Activated T-cell treated with anti-CD3 and anti-CD28 coated beads for 1 hour (primary cell): ENCODE results near the gene RFX1.
"Not testable (repeated sequence)": the region's sequence is repeated elsewhere in the genome, so short reads cannot be mapped to it uniquely, and the experiment has no call there.

Source experiments
- DNase-seq: peaks from one replicate; pipeline ENCODE4 v3.0.0-alpha.2; 2020; ENCODE audit warnings: low read depth

Gene RFX1

GRCh38 chr19:14026652-14027192 is 20.6 kb upstream of the RFX1 start:
- not testable (repeated sequence) for DNase-seq

DNA sequence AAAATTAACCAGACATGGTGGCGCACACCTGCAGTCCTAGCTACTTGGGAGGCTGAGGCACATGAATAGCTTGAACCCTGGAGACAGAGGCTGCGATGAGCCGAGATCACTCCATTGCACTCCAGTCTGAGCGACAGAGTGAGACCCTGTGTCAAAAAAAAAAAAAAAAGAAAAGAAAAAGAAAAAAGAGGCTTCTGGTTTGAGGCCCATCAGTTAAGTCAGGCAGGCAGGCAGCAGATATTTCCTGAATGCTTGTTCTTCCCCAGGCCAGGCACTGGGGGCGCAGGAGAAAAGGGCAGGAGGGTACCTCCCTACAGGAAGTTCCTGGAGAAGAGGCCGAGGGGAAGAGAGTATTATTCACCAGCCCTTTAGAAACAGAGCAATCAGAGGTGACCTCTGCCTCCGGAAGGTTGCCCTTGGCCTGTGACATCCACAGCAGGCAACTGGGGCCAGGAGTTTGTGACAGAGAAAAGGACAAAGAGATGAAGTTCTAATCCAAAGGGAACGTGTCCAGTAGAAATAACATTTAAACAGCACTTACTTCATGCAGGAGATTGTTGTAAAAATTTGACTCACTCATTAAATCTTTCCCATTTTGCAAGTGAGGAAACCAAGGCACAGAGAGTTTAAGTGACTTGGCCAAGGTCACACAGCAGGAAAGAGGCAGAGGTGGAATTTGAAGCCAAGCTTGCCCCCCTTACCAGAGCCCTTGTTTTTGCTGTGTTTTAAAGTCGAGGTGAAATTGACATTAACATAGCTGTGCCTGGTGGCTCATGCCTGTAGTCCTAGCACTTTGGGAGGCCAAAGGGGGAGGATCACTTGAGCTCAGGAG is 17.5 kb upstream of the RFX1 start:
- no peak for DNase-seq

GRCh38 chr19:14022469-14022868 is 16.3 kb upstream of the RFX1 start:
- DNase-seq = no peak

DNA sequence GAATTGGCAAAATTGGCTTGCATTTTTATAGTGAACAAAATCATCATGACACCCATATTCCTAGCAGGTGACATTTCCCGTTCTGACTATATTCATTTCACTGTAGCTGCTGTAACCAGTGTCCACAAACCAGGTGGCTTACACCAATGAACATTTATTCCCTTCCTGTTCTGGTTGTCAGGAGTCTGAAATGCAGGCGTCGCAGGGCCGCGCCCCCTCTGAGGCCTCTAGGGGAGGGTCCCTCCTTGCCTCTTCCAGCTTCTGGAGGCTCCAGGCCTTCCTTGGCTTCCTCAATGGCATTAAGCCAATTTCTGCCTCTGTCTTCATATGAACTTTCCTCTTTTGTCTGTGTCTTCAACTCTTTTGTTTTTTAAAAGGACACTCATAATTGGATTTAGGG is 15.4 kb upstream of the RFX1 start:
- DNase-seq = no peak

DNA sequence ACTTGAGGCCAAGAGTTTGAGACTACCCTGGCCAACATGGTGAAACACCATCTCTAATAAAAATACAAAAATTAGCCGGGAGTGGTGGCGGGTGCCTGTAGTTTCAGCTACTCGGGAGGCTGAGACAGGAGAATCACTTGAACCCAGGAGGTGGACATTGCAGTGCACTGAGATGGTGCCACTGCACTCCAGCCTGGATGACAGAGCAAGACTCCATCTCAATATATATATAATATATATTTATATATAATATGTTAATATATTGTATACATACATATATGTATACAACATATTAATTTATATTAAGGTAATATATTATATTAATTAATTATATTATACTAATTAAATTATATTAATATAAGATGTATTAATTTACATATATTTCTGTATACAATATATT is 13.6 kb upstream of the RFX1 start:
- DNase-seq = not testable (repeated sequence)

DNA sequence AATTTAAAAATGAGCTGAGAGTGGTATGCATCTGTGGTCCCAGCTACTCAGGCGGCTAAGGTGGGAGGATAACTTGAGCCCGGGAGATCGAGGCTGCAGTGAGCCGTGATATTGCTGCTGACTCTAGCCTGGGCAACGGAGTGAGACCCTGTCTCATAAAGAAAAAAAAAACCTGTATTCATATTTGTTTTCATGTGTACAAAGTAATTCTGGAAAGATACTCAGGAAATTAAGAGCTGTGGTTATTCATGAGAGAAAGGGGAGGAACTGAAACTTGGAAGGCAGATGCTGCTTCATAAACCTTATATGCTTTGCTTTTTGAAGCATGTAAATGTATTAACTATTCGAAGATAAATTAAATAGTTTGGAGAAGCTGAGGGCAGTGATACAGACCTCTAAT is 13.0 kb upstream of the RFX1 start:
- no peak for DNase-seq

DNA sequence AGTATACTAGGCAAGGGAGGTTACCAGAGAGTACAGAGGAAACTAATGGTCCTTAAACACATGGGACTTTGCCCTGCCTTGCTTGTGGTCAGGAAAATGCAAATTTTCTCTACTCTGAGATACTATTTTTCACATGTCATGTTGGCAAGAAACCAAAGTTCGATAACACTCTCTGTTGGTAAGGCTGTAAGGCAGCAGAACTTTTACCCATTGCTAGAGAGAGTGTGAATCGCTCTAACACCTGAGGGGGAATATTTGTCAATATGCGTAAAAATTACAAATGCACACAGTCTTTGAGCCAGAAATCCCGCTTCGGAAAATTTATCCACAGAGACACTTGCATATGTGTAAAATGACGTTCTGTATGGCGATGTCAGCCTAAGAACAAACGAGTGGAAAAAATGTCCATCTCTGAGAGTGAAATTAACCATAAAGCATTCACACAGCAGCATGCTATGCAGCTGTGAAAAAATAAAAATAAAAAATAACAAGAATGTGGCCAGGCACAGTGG is 9.5 kb upstream of the RFX1 start:
- DNase-seq = no peak

DNA sequence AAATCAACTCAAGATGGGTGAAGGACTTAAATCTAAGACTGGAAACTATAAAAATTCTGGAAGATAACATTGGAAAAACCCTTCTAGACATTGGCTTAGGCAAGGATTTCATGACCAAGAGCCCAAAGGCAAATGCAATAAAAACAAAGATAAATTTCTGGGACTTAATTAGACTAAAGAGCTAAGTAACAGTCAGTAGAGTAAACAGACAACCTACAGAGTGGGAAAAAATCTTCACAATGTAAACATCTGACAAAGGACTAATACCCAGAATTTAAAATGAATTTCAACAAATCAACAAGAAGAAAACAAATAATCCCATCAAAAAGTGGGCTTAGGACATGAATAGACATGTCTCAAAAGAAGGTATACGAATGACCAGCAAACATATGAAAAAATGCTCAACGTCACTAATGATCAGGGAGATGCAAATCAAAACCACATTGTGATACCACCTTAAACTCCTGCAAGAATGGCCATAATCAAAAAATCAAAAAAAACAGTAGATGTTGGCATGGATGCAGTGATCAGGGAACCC is 6.3 kb upstream of the RFX1 start:
- no peak for DNase-seq

DNA sequence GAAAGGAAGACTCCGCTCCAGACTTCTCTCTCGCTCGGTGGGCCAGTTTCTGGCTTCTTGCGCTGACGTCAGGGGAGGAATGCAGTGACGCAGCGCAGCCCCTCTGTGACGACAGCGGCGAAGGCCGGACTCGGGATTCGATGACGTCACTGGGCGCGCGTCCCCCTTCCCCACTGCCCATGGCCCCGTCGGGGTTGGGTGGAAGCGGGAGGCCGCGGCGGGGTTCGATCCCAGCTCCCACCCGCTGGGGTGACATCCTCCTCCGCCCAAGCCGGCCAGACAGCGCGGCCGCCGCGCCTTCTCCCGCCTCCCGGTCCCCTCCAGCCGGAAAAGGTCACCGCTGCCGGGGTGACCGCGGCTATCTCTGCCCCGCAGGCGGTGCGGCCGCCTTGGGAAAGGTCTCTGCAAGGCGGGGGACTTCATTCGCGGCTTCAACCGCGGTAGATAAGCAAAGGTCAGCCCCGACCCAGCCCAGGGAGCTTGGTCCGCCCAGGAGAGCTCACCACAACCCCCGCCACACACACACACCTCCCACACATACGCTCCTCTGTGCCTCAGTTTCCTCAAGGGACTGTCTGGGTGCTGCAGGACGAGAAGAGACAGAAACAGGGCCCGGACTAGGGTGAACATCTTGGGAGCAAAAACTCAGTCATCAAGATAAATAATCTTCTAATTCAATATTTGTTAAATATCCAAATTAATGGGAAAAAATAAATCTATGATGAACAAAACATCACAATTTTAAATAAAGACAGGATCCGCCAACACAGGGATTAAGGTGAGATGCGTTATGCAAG is 844 bp upstream of the RFX1 start:
- DNase-seq = no peak

GRCh38 chr19:14005349-14006084 is 603 bp downstream of the RFX1 start:
- DNase-seq = peak; percentile 93

GRCh38 chr19:14004619-14005348 is 1.3 kb downstream of the RFX1 start:
- no peak for DNase-seq

GRCh38 chr19:14003251-14004055 is 2.7 kb downstream of the RFX1 start:
- no peak for DNase-seq

- no peak for DNase-seq
Measured at GRCh38 chr19:14002571-14003250, 3.4 kb downstream of the RFX1 start.

GRCh38 chr19:14000691-14001375 is 5.3 kb downstream of the RFX1 start:
- DNase-seq = no peak

DNA sequence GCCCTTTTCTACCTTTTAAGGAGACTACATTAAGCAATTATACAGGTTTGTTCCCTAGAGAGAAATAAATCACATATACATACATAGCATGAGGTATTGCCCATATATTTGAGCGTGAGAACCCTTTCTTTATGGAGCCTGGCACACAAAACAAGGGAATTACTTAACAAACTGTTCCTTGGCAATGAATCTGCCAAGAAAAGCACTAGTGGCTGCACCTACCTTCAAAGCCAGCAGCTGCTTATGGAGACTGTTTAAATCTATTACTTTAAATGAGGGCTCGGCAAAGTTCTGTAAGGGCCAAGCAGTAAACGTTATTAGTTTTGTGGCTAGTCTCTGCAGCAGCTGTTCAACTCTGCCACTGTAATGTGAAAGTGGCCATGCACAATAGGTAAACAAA is 7.0 kb downstream of the RFX1 start:
- no peak for DNase-seq

GRCh38 chr19:13998426-13998825 is 7.7 kb downstream of the RFX1 start:
- DNase-seq = no peak

DNA sequence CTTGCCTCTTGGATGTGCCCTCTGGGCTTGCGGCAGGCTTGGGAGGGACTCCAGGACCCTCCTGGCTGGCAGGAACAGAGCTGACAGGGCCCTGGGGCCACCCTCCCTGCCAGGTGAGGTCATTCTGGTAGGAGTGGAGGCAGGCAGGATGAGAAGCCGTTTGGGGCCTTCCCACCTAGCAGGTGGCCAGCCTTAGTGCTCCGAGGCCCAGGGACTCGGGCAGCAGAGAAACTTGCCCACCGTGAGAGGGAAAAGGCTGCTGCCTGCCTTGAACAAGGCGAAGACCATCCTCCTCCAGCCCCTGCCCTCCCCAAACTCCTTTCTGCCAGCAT is 8.5 kb downstream of the RFX1 start:
- no peak for DNase-seq

GRCh38 chr19:13996928-13997630 is 9.0 kb downstream of the RFX1 start:
- no peak for DNase-seq
